GM21515 (cell line): ENCODE data around the gene FLNC.

Experiments used
- ATAC-seq: cut with Tn5 transposase; IDR thresholded peaks from one replicate; pipeline ENCODE4 v1.9.1; 2021; ENCODE audit not compliant: unreplicated experiment

Gene FLNC

GRCh38 chr7:128831994-128832879 lies 2.0 kb downstream of the FLNC start:
- no peak for ATAC-seq

- ATAC-seq = no peak
Observed at GRCh38 chr7:128832880-128833147, 2.6 kb downstream of the FLNC start.

GRCh38 chr7:128833148-128833945 lies 3.1 kb downstream of the FLNC start:
- ATAC-seq = no peak

GRCh38 chr7:128833946-128834325 lies 3.7 kb downstream of the FLNC start:
- no peak for ATAC-seq

GRCh38 chr7:128835231-128835751 lies 5.1 kb downstream of the FLNC start:
- no peak for ATAC-seq

- ATAC-seq = no peak
Observed at GRCh38 chr7:128835790-128836641, 5.8 kb downstream of the FLNC start.

GRCh38 chr7:128836729-128837348 lies 6.6 kb downstream of the FLNC start:
- ATAC-seq = no peak

- no peak for ATAC-seq
Observed at GRCh38 chr7:128837521-128837921, 7.3 kb downstream of the FLNC start.

- no peak for ATAC-seq
Observed at GRCh38 chr7:128838109-128838779, 8.0 kb downstream of the FLNC start.

- ATAC-seq = no peak
Observed at GRCh38 chr7:128838981-128839731, 8.9 kb downstream of the FLNC start.

- ATAC-seq = no peak
Observed at GRCh38 chr7:128839751-128840177, 9.6 kb downstream of the FLNC start.

- ATAC-seq = no peak
Observed at GRCh38 chr7:128840326-128841170, 10.3 kb downstream of the FLNC start.

GRCh38 chr7:128841171-128841690 lies 11.0 kb downstream of the FLNC start:
- ATAC-seq = no peak

- ATAC-seq = no peak
Observed at GRCh38 chr7:128841921-128842673, 11.9 kb downstream of the FLNC start.

GRCh38 chr7:128842674-128843641 lies 12.8 kb downstream of the FLNC start:
- no peak for ATAC-seq

GRCh38 chr7:128843938-128844621 lies 13.9 kb downstream of the FLNC start:
- no peak for ATAC-seq
